Embryonic facial prominence (tissue), 1 donor: ENCODE data around the gene CTNNA3.

ENCODE experiments used
- DNase-seq: peaks from one replicate; pipeline ENCODE4 v3.0.0-alpha.2; 2016; ENCODE audit errors: extremely low spot score

CTNNA3 gene

GRCh38 chr10:66537186-66537585 is 1158.8 kb downstream of the CTNNA3 start:
- DNase-seq: no peak

- DNase-seq: no peak
Observed at GRCh38 chr10:66535439-66535838, 1160.6 kb downstream of the CTNNA3 start.

GRCh38 chr10:66534866-66535265 is 1161.1 kb downstream of the CTNNA3 start:
- DNase-seq: no peak

- DNase-seq: no peak
Observed at GRCh38 chr10:66521506-66521905, 1174.5 kb downstream of the CTNNA3 start.

- no peak for DNase-seq
Observed at GRCh38 chr10:66519616-66520015, 1176.4 kb downstream of the CTNNA3 start.

GRCh38 chr10:66514666-66515065 is 1181.3 kb downstream of the CTNNA3 start:
- no peak for DNase-seq

- DNase-seq: no peak
Observed at GRCh38 chr10:66513504-66513903, 1182.5 kb downstream of the CTNNA3 start.

GRCh38 chr10:66505003-66505657 is 1190.9 kb downstream of the CTNNA3 start:
- no peak for DNase-seq

- DNase-seq: no peak
Observed at GRCh38 chr10:66501356-66501755, 1194.6 kb downstream of the CTNNA3 start.

- no peak for DNase-seq
Observed at GRCh38 chr10:66483966-66484365, 1212.0 kb downstream of the CTNNA3 start.

- DNase-seq: no peak
Observed at GRCh38 chr10:66472156-66472555, 1223.8 kb downstream of the CTNNA3 start.

GRCh38 chr10:66467042-66467441 is 1229.0 kb downstream of the CTNNA3 start:
- no peak for DNase-seq

- DNase-seq: no peak
Observed at GRCh38 chr10:66466622-66467021, 1229.4 kb downstream of the CTNNA3 start.

- DNase-seq: no peak
Observed at GRCh38 chr10:66463611-66464010, 1232.4 kb downstream of the CTNNA3 start.

- no peak for DNase-seq
Observed at GRCh38 chr10:66457629-66458028, 1238.4 kb downstream of the CTNNA3 start.

- no peak for DNase-seq
Observed at GRCh38 chr10:66455304-66455703, 1240.7 kb downstream of the CTNNA3 start.

GRCh38 chr10:66440568-66440967 is 1255.4 kb downstream of the CTNNA3 start:
- DNase-seq: no peak

- no peak for DNase-seq
Observed at GRCh38 chr10:66414943-66415342, 1281.1 kb downstream of the CTNNA3 start.

GRCh38 chr10:66405566-66405965 is 1290.4 kb downstream of the CTNNA3 start:
- DNase-seq: no peak

- DNase-seq: no peak
Observed at GRCh38 chr10:66398669-66399068, 1297.3 kb downstream of the CTNNA3 start.

- no peak for DNase-seq
Observed at GRCh38 chr10:66394342-66395063, 1301.5 kb downstream of the CTNNA3 start.

- DNase-seq: no peak
Observed at GRCh38 chr10:66390926-66391325, 1305.1 kb downstream of the CTNNA3 start.

GRCh38 chr10:66381045-66381444 is 1315.0 kb downstream of the CTNNA3 start:
- DNase-seq: no peak
